Loucy (cell line): ENCODE results near the gene STOM.
A peak's percentile ranks its signal among the peaks of the same experiment; 100 is the strongest.

ENCODE experiments used
- H2AFZ ChIP-seq: fragments of 200-600 bp; sonication (generic); 2 replicates; pipeline ENCODE4 v1.6.0; 2016; ENCODE audit warnings: antibody characterized with exemption, mild to moderate bottlenecking, low read length, moderate library complexity
- H3F3A ChIP-seq: fragments of 200-600 bp; 2 replicates; pipeline ENCODE4 v1.6.0; 2016; ENCODE audit warnings: antibody characterized with exemption, low read depth, mild to moderate bottlenecking
- H3K27me3 ChIP-seq: fragments of 200-600 bp; sonication (generic); 2 replicates; pipeline ENCODE4 v1.6.1; 2014; ENCODE audit warnings: low read length, mild to moderate bottlenecking; ENCODE audit not compliant: insufficient read depth, poor library complexity, severe bottlenecking
- H3K36me3 ChIP-seq: fragments of 200-600 bp; sonication (generic); 2 replicates; pipeline ENCODE4 v1.6.1; 2016; ENCODE audit warnings: low read length; ENCODE audit not compliant: insufficient read depth
- H3K4me1 ChIP-seq: fragments of 200-600 bp; sonication (generic); 2 replicates; pipeline ENCODE4 v1.5.1; 2014; ENCODE audit warnings: low read length, mild to moderate bottlenecking; ENCODE audit not compliant: insufficient read depth, poor library complexity, severe bottlenecking
- H3K4me2 ChIP-seq: fragments of 200-600 bp; sonication (generic); 2 replicates; pipeline ENCODE4 v1.6.0; 2014; ENCODE audit warnings: antibody characterized with exemption, low read length, low read depth, mild to moderate bottlenecking; ENCODE audit not compliant: poor library complexity, severe bottlenecking
- H3K4me3 ChIP-seq: fragments of 200-600 bp; sonication (generic); 2 replicates; pipeline ENCODE4 v1.5.1; 2014; ENCODE audit warnings: low read length, mild to moderate bottlenecking, mixed read lengths; ENCODE audit not compliant: poor library complexity, severe bottlenecking
- H3K79me2 ChIP-seq: fragments of 200-600 bp; sonication (generic); 2 replicates; pipeline ENCODE4 v1.6.1; 2014; ENCODE audit warnings: low read length; ENCODE audit not compliant: insufficient read depth
- H3K9ac ChIP-seq: fragments of 200-600 bp; sonication (generic); 2 replicates; pipeline ENCODE4 v1.6.0; 2014; ENCODE audit warnings: mild to moderate bottlenecking, low read depth, low read length, moderate library complexity; ENCODE audit not compliant: poor library complexity, severe bottlenecking
- H3K9me2 ChIP-seq: fragments of 200-600 bp; sonication (generic); replicated peaks from 2 replicates; pipeline ENCODE4 v1.6.1; 2016; ENCODE audit warnings: low read depth, low read length, mixed read lengths
- H3K9me3 ChIP-seq: fragments of 200-600 bp; sonication (generic); 2 replicates; pipeline ENCODE4 v1.6.1; 2014; ENCODE audit warnings: mild to moderate bottlenecking, antibody characterized with exemption, low read length, low read depth; ENCODE audit not compliant: insufficient read depth
- H4K20me1 ChIP-seq: fragments of 200-600 bp; sonication (generic); 2 replicates; pipeline ENCODE4 v1.6.0; 2014; ENCODE audit warnings: antibody characterized with exemption, low read length, mild to moderate bottlenecking; ENCODE audit not compliant: insufficient read depth, poor library complexity, severe bottlenecking
- CTCF ChIP-seq: fragments of 200-600 bp; sonication (generic); conservative IDR thresholded peaks from 2 replicates; pipeline ENCODE4 v1.5.1; 2014; ENCODE audit warnings: mild to moderate bottlenecking, antibody characterized with exemption, low read length
- EZH2phosphoT487 ChIP-seq: fragments of 200-600 bp; IDR thresholded peaks from 2 replicates; pipeline ENCODE4 v1.6.1; 2018; ENCODE audit warnings: antibody characterized with exemption, mild to moderate bottlenecking, moderate library complexity, borderline replicate concordance

The STOM gene

GRCh38 chr9:121358751-121359150 is 11.3 kb downstream of the STOM start:
- peaks cover 39% of the 10 kb centered on the region for H3K4me1 ChIP-seq
- H3K27me3 ChIP-seq, result no peaks in the 10 kb centered on the region
- H3K4me2 ChIP-seq, result peak overlapping the region; percentile 8
- H3F3A ChIP-seq, result no peaks in the 10 kb centered on the region; the same call in 1 of the 2 replicates
- no peaks in the 10 kb centered on the region for H3K79me2 ChIP-seq
- no peak overlapping the region for H3K9ac ChIP-seq
- no peaks in the 10 kb centered on the region for H3K36me3 ChIP-seq
- no peak overlapping the region for H3K4me3 ChIP-seq
- H3K9me3 ChIP-seq, result no peaks in the 10 kb centered on the region
- peak overlapping the region; percentile 16; the same call in 1 of the 2 replicates for H2AFZ ChIP-seq
- H3K9me2 ChIP-seq, result no peaks in the 10 kb centered on the region
- no peak for TF ChIP-seq CTCF
- TF ChIP-seq EZH2phosphoT487, result no peak
- H4K20me1 ChIP-seq, result no peaks in the 10 kb centered on the region

- H3K9ac ChIP-seq, result no peak overlapping the region
- H3K4me2 ChIP-seq, result peak overlapping the region; percentile 59
- no peaks in the 10 kb centered on the region for H3K79me2 ChIP-seq
- H3K9me3 ChIP-seq, result no peaks in the 10 kb centered on the region
- H3K9me2 ChIP-seq, result no peaks in the 10 kb centered on the region
- H3K36me3 ChIP-seq, result no peaks in the 10 kb centered on the region
- no peak overlapping the region for H3K4me3 ChIP-seq
- no peaks in the 10 kb centered on the region for H4K20me1 ChIP-seq
- H3F3A ChIP-seq, result no peaks in the 10 kb centered on the region; the same call in 1 of the 2 replicates
- no peak overlapping the region for H2AFZ ChIP-seq
- H3K4me1 ChIP-seq, result peaks cover 44% of the 10 kb centered on the region
- TF ChIP-seq EZH2phosphoT487 (peak; percentile 90), CTCF (no peak)
- no peaks in the 10 kb centered on the region for H3K27me3 ChIP-seq
Measured at GRCh38 chr9:121357011-121357410, 13.0 kb downstream of the STOM start.

- no peaks in the 10 kb centered on the region; the same call in 1 of the 2 replicates for H3F3A ChIP-seq
- no peaks in the 10 kb centered on the region for H3K36me3 ChIP-seq
- peaks cover 15% of the 10 kb centered on the region for H3K27me3 ChIP-seq
- H3K4me3 ChIP-seq, result no peak overlapping the region
- no peak overlapping the region for H2AFZ ChIP-seq
- H4K20me1 ChIP-seq, result no peaks in the 10 kb centered on the region
- no peak for TF ChIP-seq EZH2phosphoT487
- no peak for TF ChIP-seq CTCF
- H3K4me2 ChIP-seq, result no peak overlapping the region
- no peaks in the 10 kb centered on the region for H3K9me3 ChIP-seq
- peaks cover 35% of the 10 kb centered on the region for H3K4me1 ChIP-seq
- H3K9ac ChIP-seq, result no peak overlapping the region
- no peaks in the 10 kb centered on the region for H3K79me2 ChIP-seq
- H3K9me2 ChIP-seq, result no peaks in the 10 kb centered on the region
Measured at GRCh38 chr9:121354762-121355161, 15.3 kb downstream of the STOM start.
